Measurements from ENCODE around the gene SEMA3D.
A peak's percentile ranks its signal among the peaks of the same experiment; 100 is the strongest.
"Not testable (repeated sequence)": the region's sequence is repeated elsewhere in the genome, so short reads cannot be mapped to it uniquely, and the experiment has no call there.

SEMA3D gene

DNA sequence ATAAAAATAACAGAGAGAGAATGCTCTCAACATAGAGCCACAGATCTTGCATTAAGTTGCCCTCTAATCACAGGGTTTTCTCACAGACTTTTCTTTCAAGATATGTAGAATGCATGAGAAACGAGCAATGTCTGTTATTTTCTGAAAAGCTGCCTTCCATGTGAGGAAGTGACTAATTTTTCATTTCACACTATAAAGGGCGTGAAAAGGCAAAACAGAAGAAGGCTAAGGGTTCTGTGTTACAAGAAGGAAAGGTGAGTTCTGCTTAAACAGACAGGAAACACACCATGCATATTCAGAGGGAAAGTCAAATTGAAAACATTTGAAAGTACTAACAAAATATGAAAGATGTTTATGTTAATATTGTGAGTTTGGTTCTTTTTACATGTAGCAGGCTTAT is 189.2 kb downstream of the SEMA3D start:
- no peak overlapping the region for H3K4me3 ChIP-seq (replicated peaks in 1 of 2; ENCODE audit: low read depth in 2 of 2, low read length in 2 of 2)
- TF ChIP-seq, protein P1, sequence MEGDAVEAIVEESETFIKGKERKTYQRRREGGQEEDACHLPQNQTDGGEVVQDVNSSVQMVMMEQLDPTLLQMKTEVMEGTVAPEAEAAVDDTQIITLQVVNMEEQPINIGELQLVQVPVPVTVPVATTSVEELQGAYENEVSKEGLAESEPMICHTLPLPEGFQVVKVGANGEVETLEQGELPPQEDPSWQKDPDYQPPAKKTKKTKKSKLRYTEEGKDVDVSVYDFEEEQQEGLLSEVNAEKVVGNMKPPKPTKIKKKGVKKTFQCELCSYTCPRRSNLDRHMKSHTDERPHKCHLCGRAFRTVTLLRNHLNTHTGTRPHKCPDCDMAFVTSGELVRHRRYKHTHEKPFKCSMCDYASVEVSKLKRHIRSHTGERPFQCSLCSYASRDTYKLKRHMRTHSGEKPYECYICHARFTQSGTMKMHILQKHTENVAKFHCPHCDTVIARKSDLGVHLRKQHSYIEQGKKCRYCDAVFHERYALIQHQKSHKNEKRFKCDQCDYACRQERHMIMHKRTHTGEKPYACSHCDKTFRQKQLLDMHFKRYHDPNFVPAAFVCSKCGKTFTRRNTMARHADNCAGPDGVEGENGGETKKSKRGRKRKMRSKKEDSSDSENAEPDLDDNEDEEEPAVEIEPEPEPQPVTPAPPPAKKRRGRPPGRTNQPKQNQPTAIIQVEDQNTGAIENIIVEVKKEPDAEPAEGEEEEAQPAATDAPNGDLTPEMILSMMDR (IDR thresholded peaks at IDR 0.05; ENCODE audit: low read depth, low read length): no peak

DNA sequence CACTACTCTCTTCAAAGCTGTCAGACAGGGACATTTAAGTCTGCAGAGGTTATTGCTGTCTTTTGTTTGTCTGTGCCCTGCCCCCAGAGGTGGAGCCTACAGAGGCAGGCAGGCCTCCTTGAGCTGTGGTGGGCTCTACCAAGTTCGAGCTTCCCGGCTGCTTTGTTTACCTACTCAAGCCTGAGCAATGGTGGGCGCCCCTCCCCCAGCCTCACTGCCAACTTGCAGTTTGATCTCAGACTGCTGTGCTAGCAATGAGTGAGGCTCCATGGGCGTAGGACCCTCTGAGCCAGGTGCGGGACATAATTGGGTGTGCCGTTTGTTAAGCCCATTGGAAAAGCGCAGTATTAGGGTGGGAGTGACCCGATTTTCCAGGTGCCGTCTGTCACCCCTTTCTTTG is 193.9 kb downstream of the SEMA3D start:
- not testable (repeated sequence) for H3K4me3 ChIP-seq (replicated peaks in 1 of 2; ENCODE audit: low read depth in 2 of 2, low read length in 2 of 2); DNase-seq (ENCODE audit: low read depth in 2 of 2)

More for the DNA sequence above, 189.2 kb downstream of the SEMA3D start:
- DNase-seq (ENCODE audit: low read depth in 2 of 2): no peak

DNA sequence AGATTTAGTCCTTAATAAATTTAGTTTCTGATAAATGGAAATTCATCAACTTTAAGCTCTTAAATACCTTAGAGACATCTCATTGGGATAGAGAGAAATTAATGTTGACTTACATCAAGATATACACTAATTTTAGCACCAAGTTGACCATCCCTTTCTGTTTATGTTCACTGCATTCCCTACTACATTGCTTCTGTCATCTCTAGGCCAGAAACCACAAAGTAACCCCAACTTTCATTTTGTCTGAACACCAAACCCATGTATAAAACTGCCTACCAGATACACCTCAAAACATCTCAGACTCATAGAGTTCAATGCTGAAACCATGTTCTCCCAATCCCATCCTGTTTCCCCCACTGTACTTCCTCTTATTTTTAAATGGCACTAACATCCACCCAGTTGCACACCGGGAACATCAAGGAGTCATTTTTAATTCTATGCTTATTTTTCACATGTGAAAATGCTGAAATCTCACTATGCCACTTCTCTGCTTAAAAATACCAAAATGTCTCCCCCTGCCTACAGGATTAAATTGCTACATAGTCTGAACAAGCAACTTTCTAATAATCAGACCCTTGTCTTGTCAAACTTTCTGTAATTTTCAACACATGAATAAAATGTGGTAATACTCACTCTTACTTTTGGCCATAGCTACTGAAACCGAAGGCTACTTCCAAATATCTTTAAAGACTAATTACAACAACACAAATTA is 201.6 kb downstream of the SEMA3D start:
- DNase-seq (ENCODE audit: low read depth in 2 of 2): peak; percentile 22 to 37
- TF ChIP-seq, protein P1 (IDR thresholded peaks at IDR 0.05; ENCODE audit: low read depth, low read length): no peak
- H3K4me3 ChIP-seq (replicated peaks in 1 of 2; ENCODE audit: low read depth in 2 of 2, low read length in 2 of 2): no peak overlapping the region

DNA sequence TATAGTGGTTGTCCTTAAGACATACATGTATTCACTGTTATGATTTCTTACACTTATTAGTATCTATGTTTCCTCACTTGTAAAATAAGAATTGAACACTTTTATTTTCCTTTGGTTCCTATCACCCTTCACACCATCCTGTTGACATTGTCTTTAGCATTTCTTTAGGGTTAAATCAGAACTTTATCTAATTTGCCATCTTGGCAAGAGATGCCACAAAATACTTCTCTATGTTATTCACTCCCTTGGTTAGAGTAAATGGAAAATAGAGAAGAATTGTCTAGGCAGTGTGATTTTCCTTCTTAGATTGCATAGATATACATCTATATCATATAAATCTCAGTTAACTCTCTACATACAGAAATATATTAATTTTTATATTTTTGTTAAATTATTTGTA is 204.7 kb downstream of the SEMA3D start:
- DNase-seq (ENCODE audit: low read depth in 2 of 2): no peak
- no peak overlapping the region for H3K4me3 ChIP-seq (replicated peaks in 1 of 2; ENCODE audit: low read depth in 2 of 2, low read length in 2 of 2)
- TF ChIP-seq, protein P1 (IDR thresholded peaks at IDR 0.05; ENCODE audit: low read depth, low read length): no peak

DNA sequence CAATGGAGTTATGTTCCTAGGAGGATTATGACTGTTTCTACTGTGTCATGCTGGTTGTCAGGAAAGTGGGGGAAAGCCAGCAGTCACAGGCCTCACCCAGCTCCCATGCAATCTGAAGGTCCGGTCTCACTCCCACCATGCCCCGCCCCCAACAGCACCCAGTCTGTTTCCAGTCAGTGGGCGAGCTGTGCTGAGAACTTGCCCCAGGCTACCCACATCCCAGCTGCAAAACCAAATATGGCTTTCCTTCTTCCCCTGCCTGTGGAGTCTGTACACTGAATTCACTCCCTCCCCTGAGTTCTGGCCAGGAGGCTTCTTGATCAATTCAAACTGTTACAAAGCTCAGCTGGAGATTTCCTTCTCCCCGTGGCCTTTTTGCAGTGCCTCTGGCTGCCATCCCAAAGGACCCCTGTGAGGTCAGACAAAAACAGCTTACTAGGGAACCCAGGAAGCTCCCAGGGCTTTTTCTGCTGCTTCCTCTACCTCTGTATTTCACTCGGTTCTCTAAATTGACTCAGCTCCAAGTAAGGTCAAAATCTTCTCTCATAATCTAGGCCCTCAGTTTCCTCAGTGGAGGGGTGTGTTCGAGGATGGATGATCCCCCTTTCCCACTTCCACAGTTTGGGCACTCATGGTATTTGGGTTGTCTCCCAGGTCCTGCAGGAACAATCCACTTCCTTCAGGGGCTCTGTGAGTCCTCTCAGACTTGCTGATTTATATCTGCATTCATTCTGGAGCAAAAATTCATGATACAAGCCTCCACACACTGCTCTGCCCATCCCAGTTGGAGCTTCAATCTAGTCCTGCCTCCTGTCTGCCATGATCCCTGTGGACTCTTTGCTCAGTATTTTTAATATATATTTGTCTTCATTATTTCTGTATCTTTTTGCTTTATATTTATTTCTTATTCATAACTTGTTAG is 205.5 kb downstream of the SEMA3D start:
- TF ChIP-seq, protein P1 (IDR thresholded peaks at IDR 0.05; ENCODE audit: low read depth, low read length): no peak

DNA sequence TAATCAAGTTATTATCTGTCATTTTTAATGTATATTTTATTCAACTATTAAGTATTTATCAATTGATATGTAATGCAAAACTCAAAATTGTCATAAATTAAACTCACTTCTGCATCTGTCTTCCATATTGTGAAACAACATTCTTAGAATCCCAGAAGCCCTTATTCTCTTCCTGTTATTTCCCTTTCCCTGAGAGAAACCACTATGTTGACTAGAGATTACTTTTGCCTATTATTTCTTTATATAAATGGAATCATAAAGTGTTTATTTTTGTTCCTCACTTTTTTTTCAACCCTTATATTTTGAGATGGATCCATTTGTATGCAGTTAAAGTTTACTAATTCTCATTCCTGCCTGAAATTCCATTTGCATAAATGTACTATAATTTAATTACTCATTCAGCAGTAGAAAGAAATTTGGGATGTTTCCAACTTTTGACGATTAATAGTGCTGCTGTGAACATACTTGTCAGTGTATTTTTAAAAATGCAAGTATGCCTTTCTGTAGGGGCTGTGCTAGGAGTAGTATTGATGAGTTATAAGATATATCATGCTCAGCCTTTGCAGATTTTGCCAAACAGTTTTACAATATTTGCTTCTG is 211.2 kb downstream of the SEMA3D start:
- no peak overlapping the region for H3K4me3 ChIP-seq (replicated peaks in 1 of 2; ENCODE audit: low read depth in 2 of 2, low read length in 2 of 2)
- peak; percentile 22 to 52 for DNase-seq (ENCODE audit: low read depth in 2 of 2)
- TF ChIP-seq, protein P1 (IDR thresholded peaks at IDR 0.05; ENCODE audit: low read depth, low read length): no peak

More for the DNA sequence above, 205.5 kb downstream of the SEMA3D start:
- no peak for DNase-seq (ENCODE audit: low read depth in 2 of 2)
- H3K4me3 ChIP-seq (replicated peaks in 1 of 2; ENCODE audit: low read depth in 2 of 2, low read length in 2 of 2): no peak overlapping the region

DNA sequence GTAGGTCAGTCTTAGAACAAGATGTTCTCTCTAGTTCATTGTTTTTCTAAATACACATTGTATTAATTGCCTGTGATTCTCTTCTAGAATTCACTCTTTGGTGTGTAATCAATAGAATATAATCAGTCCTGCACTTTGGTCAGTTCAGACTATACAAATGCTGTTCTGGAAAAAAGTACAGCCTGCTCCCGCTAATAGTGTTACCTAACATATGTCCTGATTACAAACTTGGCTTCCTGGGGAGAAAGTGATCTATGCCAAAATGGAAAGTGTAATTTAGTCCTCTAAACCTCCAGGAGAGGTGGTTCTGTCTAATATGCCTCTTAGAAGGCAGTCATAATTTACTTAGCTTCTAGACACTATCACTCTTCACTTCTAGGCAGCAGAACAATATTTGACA is 215.5 kb downstream of the SEMA3D start:
- peak in 1 of 2 donors; percentile 44 for DNase-seq (ENCODE audit: low read depth in 2 of 2)
- H3K4me3 ChIP-seq (replicated peaks in 1 of 2; ENCODE audit: low read depth in 2 of 2, low read length in 2 of 2): no peak overlapping the region
- TF ChIP-seq, protein P1 (IDR thresholded peaks at IDR 0.05; ENCODE audit: low read depth, low read length): no peak
